DOHH2 (cell line): Measurements from ENCODE around the gene RPS6KA4.
A peak's percentile ranks its signal among the peaks of the same experiment; 100 is the strongest.

Source experiments
- H3F3A ChIP-seq: fragments of 200-600 bp; sonication (generic), shearing (Covaris generic); 2 replicates; pipeline ENCODE4 v1.6.0; 2016; ENCODE audit warnings: antibody characterized with exemption, mild to moderate bottlenecking; ENCODE audit not compliant: control insufficient read depth, insufficient read depth
- H3K27ac ChIP-seq: fragments of 200-600 bp; sonication (generic); 2 replicates; pipeline ENCODE4 v1.5.1; 2014; ENCODE audit warnings: low read depth, mild to moderate bottlenecking, low read length, moderate library complexity
- H3K27me3 ChIP-seq: fragments of 200-600 bp; sonication (generic); 2 replicates; pipeline ENCODE4 v1.6.1; 2014; ENCODE audit warnings: mild to moderate bottlenecking, low read length, mixed read lengths; ENCODE audit not compliant: control insufficient read depth
- H3K36me3 ChIP-seq: fragments of 200-600 bp; sonication (generic); 2 replicates; pipeline ENCODE4 v1.6.1; 2014; ENCODE audit warnings: mild to moderate bottlenecking, low read length, moderate library complexity, mixed read lengths; ENCODE audit not compliant: control insufficient read depth
- H3K4me1 ChIP-seq: fragments of 200-600 bp; sonication (generic); 2 replicates; pipeline ENCODE4 v1.6.1; 2014; ENCODE audit warnings: mild to moderate bottlenecking, low read length, mixed read lengths; ENCODE audit not compliant: control insufficient read depth
- H3K4me2 ChIP-seq: fragments of 200-600 bp; sonication (generic); 2 replicates; pipeline ENCODE4 v1.6.0; 2014; ENCODE audit warnings: mild to moderate bottlenecking, low read length, moderate library complexity
- H3K4me3 ChIP-seq: fragments of 200-600 bp; sonication (generic); 2 replicates; pipeline ENCODE4 v1.5.1; 2014; ENCODE audit warnings: mild to moderate bottlenecking, low read length, mixed read lengths
- H3K79me2 ChIP-seq: fragments of 200-600 bp; sonication (generic); 2 replicates; pipeline ENCODE4 v1.6.1; 2014; ENCODE audit warnings: mild to moderate bottlenecking, low read length, mixed read lengths; ENCODE audit not compliant: control insufficient read depth
- H3K9me2 ChIP-seq: fragments of 200-600 bp; sonication (generic); replicated peaks from 2 replicates; pipeline ENCODE4 v1.6.1; 2014; ENCODE audit warnings: mild to moderate bottlenecking, low read length, mixed read lengths; ENCODE audit not compliant: control insufficient read depth
- H3K9me3 ChIP-seq: fragments of 200-600 bp; sonication (generic); 2 replicates; pipeline ENCODE4 v1.6.1; 2014; ENCODE audit warnings: antibody characterized with exemption, low read length, mixed read lengths; ENCODE audit not compliant: control insufficient read depth, insufficient read depth
- H4K20me1 ChIP-seq: fragments of 200-600 bp; sonication (generic); 2 replicates; pipeline ENCODE4 v1.6.0; 2014; ENCODE audit warnings: low read depth, mild to moderate bottlenecking, antibody characterized with exemption, low read length, moderate library complexity; ENCODE audit not compliant: control insufficient read depth, insufficient read depth
- EZH2phosphoT487 ChIP-seq: fragments of 200-600 bp; sonication (generic); IDR thresholded peaks from 2 replicates; pipeline ENCODE4 v1.6.1; 2017; ENCODE audit warnings: borderline replicate concordance, mild to moderate bottlenecking, antibody characterized with exemption, low read length, moderate library complexity, mixed read lengths
- TF ChIP-seq, protein P1 (sequence below): fragments of 200-600 bp; sonication (generic); IDR thresholded peaks from one replicate; pipeline ENCODE4 v1.5.1; 2014; ENCODE audit warnings: antibody characterized with exemption, mild to moderate bottlenecking, low read depth, low read length; ENCODE audit not compliant: poor library complexity, severe bottlenecking

RPS6KA4 gene

DNA sequence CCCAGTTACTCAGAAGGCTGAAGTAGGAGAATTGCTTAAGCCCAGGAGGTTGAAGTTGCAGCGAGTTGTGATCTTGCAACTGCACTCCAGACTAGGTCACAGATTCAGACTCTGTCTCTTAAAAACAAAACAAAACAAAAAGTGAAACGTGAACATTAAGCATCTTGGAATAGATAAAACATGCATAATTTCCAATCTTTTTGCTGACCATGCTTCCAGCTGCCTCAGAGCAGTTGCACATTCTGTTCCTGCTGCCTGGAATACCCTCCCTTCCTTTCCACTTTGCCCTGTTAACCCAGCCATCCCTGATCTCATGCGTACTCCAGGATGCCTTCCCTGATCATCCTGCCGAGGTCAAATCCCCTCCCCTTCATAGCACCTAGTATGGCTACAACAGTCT, 19.7 kb upstream of the RPS6KA4 start:
- peak overlapping the region; percentile 81 for H3K4me3 ChIP-seq
- H3K36me3 ChIP-seq: peaks cover 45% of the 10 kb centered on the region
- H3K27me3 ChIP-seq: no peaks in the 10 kb centered on the region
- TF ChIP-seq, protein P1, sequence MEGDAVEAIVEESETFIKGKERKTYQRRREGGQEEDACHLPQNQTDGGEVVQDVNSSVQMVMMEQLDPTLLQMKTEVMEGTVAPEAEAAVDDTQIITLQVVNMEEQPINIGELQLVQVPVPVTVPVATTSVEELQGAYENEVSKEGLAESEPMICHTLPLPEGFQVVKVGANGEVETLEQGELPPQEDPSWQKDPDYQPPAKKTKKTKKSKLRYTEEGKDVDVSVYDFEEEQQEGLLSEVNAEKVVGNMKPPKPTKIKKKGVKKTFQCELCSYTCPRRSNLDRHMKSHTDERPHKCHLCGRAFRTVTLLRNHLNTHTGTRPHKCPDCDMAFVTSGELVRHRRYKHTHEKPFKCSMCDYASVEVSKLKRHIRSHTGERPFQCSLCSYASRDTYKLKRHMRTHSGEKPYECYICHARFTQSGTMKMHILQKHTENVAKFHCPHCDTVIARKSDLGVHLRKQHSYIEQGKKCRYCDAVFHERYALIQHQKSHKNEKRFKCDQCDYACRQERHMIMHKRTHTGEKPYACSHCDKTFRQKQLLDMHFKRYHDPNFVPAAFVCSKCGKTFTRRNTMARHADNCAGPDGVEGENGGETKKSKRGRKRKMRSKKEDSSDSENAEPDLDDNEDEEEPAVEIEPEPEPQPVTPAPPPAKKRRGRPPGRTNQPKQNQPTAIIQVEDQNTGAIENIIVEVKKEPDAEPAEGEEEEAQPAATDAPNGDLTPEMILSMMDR: no peak
- no peak for TF ChIP-seq EZH2phosphoT487
- H3K9me3 ChIP-seq: no peaks in the 10 kb centered on the region
- peaks cover 16% of the 10 kb centered on the region for H3K79me2 ChIP-seq
- H4K20me1 ChIP-seq: peaks cover 11% of the 10 kb centered on the region; the same call in 1 of the 2 replicates
- no peaks in the 10 kb centered on the region for H3K9me2 ChIP-seq
- peaks cover 66% of the 10 kb centered on the region for H3K4me1 ChIP-seq
- peaks cover 9% of the 10 kb centered on the region for H3F3A ChIP-seq
- peak overlapping the region; percentile 86 for H3K4me2 ChIP-seq
- H3K27ac ChIP-seq: peak overlapping the region; percentile 87

DNA sequence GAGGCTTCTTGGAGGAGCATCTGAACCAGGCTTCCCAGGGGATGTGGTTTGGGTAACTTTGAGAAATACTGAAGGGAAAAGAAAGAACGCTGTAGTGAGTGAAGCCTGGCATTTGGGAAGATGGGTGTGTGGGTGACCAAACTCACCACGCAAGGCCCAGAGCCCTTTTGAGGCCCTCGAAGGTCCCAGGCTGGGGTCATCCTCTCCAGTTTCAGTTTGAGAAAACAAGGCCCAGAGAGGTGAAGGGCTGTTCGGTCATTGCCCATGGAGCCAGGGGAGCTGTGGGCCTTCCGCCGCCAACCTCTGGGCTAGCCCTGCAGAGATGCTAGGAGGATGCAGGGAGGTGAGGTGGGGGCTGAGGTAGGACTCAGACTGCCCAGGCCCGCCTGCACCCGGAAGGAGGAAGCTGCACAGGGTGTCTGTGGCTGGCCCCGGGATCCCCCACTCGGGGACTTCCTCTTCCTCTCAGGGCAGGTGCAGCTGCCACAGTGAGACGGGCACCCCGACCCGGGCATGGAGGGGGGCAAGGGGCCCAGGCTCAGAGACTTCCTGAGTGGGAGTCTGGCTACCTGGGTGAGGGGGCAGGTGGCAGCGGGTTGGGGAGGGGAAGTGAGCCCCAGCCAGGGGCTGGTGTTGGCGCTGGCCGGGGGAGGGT, 19.1 kb upstream of the RPS6KA4 start, which contains the start of gene CCDC88B:
Gene CCDC88B (plus strand): TSS at position 451 of the 655 bp plus-strand sequence. CDS start 63 bp downstream, at position 514.
- Histone ChIP-seq H3K27me3 (no peaks in the 10 kb centered on the region), H3K4me1 (peaks cover 62% of the 10 kb centered on the region), H3K27ac (peak within 1 kb of the TSS; percentile 87), H3K9me2 (no peaks in the 10 kb centered on the region), H3F3A (peaks cover 7% of the 10 kb centered on the region), H3K4me2 (peak within 1 kb of the TSS; percentile 86), H3K9me3 (no peaks in the 10 kb centered on the region), H3K36me3 (peaks cover 42% of the 10 kb centered on the region), H4K20me1 (peaks cover 8% of the 10 kb centered on the region; the same call in 1 of the 2 replicates), H3K79me2 (peaks cover 16% of the 10 kb centered on the region), H3K4me3 (peak within 1 kb of the TSS; percentile 81)
- no peak for TF ChIP-seq EZH2phosphoT487
- TF ChIP-seq, protein P1: no peak

DNA sequence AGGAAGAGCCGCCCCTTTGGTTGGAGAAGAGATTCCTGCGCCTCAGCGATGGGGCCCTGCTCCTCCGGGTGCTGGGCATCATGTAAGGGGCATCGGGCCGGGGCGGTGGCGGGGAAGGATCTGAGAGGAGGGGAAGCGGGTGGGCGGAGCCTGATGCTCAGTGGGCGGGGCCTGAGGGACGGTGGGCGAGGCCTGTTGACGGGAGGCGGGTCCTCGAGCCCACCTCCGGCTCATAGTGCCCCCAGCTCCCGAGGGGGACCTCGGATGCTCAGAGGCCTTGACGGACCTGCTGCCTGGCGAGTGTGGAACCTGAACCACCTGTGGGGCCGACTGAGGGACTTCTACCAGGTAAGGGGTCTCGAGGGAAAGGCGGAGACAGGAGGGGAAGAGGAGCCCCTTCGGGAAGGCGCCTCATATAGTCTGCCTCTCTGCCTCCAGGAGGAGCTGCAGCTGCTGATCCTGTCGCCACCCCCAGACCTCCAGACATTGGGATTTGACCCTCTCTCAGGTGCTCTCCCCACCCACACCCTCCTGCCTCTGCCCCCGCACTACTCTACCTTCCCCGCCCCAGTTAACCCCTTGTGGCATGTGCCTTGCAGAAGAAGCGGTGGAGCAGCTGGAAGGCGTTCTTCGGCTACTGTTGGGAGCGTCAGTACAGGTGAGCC, 18.2 kb upstream of the RPS6KA4 start:
- Histone ChIP-seq H3K9me2 (no peaks in the 10 kb centered on the region), H3K36me3 (peaks cover 40% of the 10 kb centered on the region), H3K79me2 (peaks cover 16% of the 10 kb centered on the region), H3K4me3 (peak overlapping the region; percentile 81), H3K4me2 (peak overlapping the region; percentile 86), H3K4me1 (peaks cover 54% of the 10 kb centered on the region), H4K20me1 (peaks cover 8% of the 10 kb centered on the region; the same call in 1 of the 2 replicates), H3K27me3 (no peaks in the 10 kb centered on the region), H3K9me3 (no peaks in the 10 kb centered on the region), H3F3A (no peaks in the 10 kb centered on the region; the same call in 1 of the 2 replicates), H3K27ac (peak overlapping the region; percentile 87)
- TF ChIP-seq, protein P1: peak; percentile 48
- TF ChIP-seq EZH2phosphoT487: no peak
